Measurements from ENCODE around the gene NRG2. TPM values are rescaled to one million over a fixed set of nuclear protein-coding genes. Genes with fewer than 3 reads are reported as not detected.
A peak's percentile ranks its signal among the peaks of the same experiment; 100 is the strongest.

NRG2 gene
- 1.7 TPM for total RNA-seq

DNA sequence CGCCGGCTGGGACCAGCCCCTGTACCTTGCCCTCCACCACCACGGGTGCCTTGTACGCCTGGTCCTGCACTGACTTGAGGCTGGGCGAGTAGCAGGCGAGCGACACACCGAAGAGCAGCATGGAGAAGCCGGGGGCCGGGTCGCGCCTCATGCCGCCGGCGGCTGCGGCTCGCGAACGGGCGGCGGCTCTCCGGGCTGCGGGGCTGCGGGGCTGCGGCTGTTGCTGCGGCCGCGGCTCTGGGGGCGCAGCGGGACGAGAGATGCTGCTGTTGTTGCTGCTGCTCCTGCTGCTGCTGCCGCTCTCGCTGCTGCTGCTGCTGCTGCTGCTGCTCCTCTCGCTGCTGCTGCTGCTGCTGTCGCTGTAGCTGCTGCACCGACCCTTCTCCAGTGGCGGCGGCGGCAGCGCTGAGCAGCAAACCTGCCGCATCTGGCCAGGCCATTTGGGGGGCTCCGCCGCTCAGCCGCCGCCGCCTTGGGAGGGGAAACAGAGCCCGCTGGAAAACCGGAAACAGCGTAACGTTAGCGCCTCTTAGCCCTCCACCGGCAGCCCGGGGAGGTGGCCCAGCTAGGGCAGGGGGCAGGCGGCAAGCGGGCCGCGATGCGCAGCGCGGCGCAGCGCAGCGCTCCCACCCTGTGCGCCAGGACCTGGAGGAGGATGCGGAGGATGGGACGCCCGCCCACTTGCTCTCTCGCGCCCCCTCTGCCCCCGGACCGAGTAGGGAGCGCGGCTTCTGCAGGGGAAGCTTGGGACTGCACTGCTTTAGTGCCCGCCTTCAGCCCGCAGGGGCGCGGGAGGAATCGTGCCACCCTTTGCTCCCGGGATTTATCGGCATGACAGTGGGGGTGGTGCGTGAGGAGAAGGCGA is at the start of gene NRG2:
Gene NRG2 (minus strand): TSS at position 657 of the 865 bp plus-strand sequence.
- peak; percentile 92 for ATAC-seq
- DNase-seq (ENCODE audit: low spot score) = peak; percentile 80
- intact Hi-C loops (cut with DNase I) = no loop called here

DNA sequence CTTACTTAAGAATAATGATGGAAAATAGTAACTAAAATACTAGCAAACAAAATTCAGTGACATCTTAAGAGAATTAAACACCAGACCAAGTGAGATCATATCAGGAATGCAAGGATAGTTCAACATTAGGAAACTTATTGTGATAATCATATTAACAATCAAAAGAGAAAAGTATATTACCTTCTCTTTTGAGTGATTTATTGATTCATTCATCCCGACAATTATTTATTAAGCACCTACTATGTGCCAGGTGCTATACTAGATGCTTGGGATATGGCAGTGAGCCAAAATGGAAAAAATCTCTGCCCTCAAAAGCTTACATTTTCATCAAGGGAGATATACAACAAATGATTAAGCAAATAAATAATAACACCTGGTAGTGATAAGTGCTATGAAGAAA is 47.2 kb upstream of the NRG2 start:
- ATAC-seq (no peak), DNase-seq (ENCODE audit: low spot score) (no peak)
- intact Hi-C loops (cut with DNase I) = no loop called here

GRCh38 chr5:140084541-140084940 is 41.4 kb upstream of the NRG2 start:
- ATAC-seq (no peak), DNase-seq (ENCODE audit: low spot score) (no peak)
- intact Hi-C loops (cut with DNase I) = no loop called here

- intact Hi-C loops (cut with DNase I) = no loop called here
- DNase-seq (ENCODE audit: low spot score) = no peak
- no peak for ATAC-seq
Observed at GRCh38 chr5:140083650-140084049, 40.6 kb upstream of the NRG2 start.

DNA sequence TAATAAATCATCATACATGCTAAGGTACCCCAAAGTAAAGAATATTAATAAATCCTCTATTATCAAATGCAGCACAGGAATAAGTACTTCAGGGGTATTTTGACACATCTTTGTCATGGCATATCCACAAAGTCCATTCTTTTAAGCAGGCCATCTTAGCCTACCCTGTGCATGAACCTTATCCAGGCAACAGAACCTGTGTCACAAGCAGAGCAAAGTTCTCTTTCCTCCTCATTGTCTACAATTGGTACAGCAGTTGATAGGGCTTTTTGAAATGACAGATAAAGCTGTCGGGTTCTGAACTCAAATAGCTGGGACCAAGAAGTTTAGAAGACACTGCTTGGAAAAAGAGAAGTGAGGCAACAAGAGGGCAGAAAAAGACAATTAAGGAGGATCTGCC is 40.0 kb upstream of the NRG2 start:
- DNase-seq (ENCODE audit: low spot score) = no peak
- intact Hi-C loops (cut with DNase I) = no loop called here

DNA sequence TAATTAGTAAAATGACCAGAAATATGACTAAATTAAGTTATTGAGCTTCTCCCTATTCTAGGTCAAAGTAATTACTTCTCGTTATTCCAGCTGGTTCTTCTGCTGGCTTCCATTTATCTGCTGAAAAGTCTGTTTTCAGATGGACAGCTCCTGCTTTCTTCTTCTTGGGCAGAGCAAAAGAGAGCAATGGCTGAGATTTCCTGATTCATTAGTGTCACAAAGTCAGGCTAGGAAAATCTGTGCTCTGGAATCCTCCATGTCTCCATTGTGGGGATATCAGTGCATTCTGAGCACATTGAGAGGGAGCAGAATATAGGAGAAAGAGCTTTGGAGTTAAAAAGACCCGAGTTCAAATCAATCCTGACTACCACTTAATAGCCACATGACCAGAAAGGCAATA is 33.7 kb upstream of the NRG2 start:
- ATAC-seq (no peak), DNase-seq (ENCODE audit: low spot score) (no peak)
- intact Hi-C loops (cut with DNase I) = no loop called here

More for the DNA sequence above, 40.0 kb upstream of the NRG2 start:
- no peak for ATAC-seq

GRCh38 chr5:140076142-140076541 is 33.0 kb upstream of the NRG2 start:
- intact Hi-C loops (cut with DNase I) = no loop called here
- DNase-seq (ENCODE audit: low spot score) = no peak
- ATAC-seq = no peak

- no peak for DNase-seq (ENCODE audit: low spot score)
- intact Hi-C loops (cut with DNase I) = no loop called here
Observed at GRCh38 chr5:140075371-140075770, 32.3 kb upstream of the NRG2 start.

DNA sequence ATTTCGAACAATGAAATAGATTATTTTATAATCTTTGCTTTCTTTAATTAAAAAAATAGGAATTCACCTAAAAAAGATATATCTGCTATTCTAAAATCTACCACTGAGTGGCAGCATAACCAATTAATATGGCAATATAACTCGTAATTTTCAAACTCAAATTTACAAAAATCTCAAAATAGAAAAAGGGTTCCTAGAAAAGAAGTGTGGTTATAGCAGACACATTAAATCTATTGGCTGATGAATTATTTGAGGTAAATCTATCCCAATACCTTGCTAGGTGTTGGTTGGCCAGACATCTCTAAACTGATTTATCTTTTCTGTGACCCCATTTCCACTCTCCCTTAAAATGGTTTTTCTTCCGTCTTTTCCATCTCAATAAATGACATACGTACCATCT is 30.2 kb upstream of the NRG2 start:
- ATAC-seq (no peak), DNase-seq (ENCODE audit: low spot score) (no peak)
- intact Hi-C loops (cut with DNase I) = loop anchor here (5.0 kb wide), 1 partner anchor 84 kb away; no protein-coding TSS in a partner anchor

More at GRCh38 chr5:140075371-140075770, 32.3 kb upstream of the NRG2 start:
- ATAC-seq = no peak

- intact Hi-C loops (cut with DNase I) = loop anchor here (5.0 kb wide), 1 partner anchor 84 kb away; no protein-coding TSS in a partner anchor
- no peak for ATAC-seq
- no peak for DNase-seq (ENCODE audit: low spot score)
Observed at GRCh38 chr5:140072812-140073211, 29.7 kb upstream of the NRG2 start.

GRCh38 chr5:140060816-140061215 is 17.7 kb upstream of the NRG2 start:
- DNase-seq (ENCODE audit: low spot score) = no peak
- ATAC-seq = no peak
- intact Hi-C loops (cut with DNase I) = no loop called here

DNA sequence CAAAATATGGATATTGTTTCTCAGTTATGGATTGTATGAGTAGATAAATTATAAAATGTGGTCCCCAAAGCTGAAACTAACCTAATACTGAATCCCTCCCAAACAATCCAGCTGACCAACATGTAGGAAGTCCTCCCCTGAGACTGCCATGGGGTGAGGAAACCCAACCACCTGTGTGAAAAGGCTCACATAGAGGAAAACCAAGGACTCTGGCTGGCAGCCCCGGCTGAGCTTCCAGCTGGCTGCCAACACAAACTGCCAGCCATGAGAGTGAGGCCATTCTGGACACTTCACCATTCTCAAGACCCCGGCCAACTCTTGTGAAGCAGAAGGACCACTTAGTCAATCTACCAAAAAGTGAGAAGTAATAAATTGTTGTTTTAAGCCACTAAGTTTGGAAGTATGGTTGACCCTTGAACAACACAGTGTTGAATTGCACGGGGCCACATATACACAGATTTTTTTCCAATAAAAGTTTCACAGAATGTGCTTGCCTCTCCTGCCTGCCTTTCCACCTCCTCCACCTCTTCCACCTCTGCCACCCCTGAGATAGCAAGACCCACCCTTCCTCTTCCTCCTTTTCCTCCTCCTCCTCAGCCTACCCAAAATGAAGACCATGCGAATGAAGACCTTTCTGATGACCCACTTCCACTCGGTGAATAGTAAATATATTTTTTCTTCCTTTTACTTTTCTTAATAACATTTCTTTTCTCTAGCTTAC is 15.3 kb upstream of the NRG2 start:
- intact Hi-C loops (cut with DNase I) = no loop called here
- ATAC-seq (no peak), DNase-seq (ENCODE audit: low spot score) (no peak)

- ATAC-seq (no peak), DNase-seq (ENCODE audit: low spot score) (no peak)
- intact Hi-C loops (cut with DNase I) = no loop called here
Observed at GRCh38 chr5:140056880-140057279, 13.8 kb upstream of the NRG2 start.

DNA sequence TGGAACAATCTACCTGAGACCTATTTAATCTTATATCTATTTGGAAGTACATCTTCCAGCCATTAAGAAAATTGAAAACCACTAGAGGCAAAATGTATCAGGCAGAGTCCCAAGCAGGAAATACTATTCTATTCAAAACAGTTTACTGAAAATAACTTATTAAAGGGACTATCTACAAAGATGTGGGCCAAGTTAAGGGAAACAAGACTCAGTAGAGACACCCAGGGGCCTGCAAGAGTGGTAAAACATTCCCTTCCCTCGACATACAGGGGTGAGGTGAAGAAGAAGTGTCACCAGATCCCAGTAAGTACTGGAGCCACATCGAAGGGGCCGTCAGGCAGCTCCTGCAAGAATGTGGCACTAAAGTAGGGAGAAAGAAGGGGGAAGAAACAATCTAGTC is 12.1 kb upstream of the NRG2 start:
- intact Hi-C loops (cut with DNase I) = no loop called here
- DNase-seq (ENCODE audit: low spot score) = no peak
- no peak for ATAC-seq

DNA sequence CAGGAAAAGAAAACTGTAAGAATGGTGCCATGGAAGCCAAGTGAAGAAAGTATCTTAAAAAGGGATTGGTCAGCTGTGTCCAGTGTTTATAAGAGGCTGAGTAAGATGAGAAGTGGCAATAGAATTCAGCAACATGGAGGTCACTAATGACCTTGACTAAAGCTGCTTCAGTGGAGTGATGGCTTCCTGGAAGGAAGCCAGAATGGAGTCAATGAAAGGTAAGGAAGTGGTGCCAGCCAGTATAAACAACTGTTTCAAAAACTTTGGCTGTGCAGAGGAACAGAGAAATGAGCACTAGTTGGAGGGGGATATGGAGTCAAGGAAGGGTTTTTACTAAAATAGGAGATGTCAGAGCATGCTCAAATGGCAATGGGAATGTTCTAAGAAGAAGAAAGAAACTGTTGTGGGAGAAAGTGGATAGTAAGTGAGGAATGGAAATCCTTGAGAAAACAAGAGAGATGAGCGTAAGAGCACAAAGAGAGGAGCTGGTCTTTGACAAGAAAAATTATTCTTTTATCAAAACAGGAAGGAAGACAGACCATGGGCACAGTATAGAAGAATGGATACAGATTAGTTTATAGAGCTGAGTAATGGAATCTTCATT is 11.1 kb upstream of the NRG2 start:
- intact Hi-C loops (cut with DNase I) = no loop called here
- ATAC-seq = no peak
- DNase-seq (ENCODE audit: low spot score) = no peak

GRCh38 chr5:140051950-140052349 is 8.9 kb upstream of the NRG2 start:
- intact Hi-C loops (cut with DNase I) = no loop called here
- DNase-seq (ENCODE audit: low spot score) (no peak), ATAC-seq (no peak)

DNA sequence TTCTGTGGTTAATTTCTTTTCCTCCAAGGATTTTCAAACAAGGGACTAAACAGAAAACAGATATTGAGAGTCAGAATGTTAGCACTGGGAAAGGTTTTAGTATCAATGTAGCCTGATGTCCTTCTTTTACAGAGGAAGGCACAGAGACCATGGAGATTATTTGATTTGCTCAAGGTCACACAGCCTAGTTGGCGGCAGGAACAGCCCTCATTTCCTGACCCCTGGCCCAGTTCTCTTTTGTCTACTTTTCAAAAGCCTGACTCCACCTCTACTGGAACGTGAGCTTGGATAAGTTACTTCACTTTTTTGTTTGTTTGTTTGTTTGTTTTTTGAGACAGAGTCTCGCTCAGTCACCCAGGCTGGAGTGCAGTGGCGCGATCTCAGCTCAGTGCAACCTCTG is 6.6 kb upstream of the NRG2 start:
- ATAC-seq (no peak), DNase-seq (ENCODE audit: low spot score) (no peak)
- intact Hi-C loops (cut with DNase I) = no loop called here

DNA sequence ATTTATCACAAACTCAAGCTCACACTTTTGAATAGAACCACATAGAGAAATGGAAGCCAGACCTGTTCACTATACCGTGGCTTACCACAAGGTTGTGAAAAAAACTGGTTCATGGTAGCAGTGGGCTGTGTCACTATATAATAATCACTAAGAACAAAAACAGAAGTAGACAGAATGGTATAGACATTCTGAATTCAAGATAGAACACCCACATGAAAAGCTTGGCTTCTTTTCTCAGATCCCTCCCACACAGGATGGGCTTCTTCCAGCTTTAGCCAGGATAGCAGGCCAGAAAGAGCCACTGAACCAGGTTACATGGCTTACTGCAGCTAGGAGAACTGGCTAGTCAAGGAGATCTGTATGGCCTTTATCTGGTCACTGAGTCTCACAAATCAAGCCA is 6.1 kb upstream of the NRG2 start:
- intact Hi-C loops (cut with DNase I) = no loop called here
- ATAC-seq (no peak), DNase-seq (ENCODE audit: low spot score) (no peak)

- ATAC-seq (no peak), DNase-seq (ENCODE audit: low spot score) (no peak)
- intact Hi-C loops (cut with DNase I) = no loop called here
Observed at GRCh38 chr5:140044041-140044440, 942 bp upstream of the NRG2 start.

- intact Hi-C loops (cut with DNase I) = no loop called here
- peak; percentile 59 for DNase-seq (ENCODE audit: low spot score)
Observed at GRCh38 chr5:140043508-140043872, 391 bp upstream of the NRG2 start.

More at GRCh38 chr5:140043508-140043872, 391 bp upstream of the NRG2 start:
- peak; percentile 41 for ATAC-seq
